GM21526 (cell line): ENCODE measurements around the gene ZNF316.
"Not testable (repeated sequence)": the region's sequence is repeated elsewhere in the genome, so short reads cannot be mapped to it uniquely, and the experiment has no call there.

Source experiments
- ATAC-seq: cut with Tn5 transposase; IDR thresholded peaks from one replicate; pipeline ENCODE4 v1.9.1; 2021; ENCODE audit warnings: moderate library complexity; ENCODE audit not compliant: unreplicated experiment, low FRiP score

Gene ZNF316

DNA sequence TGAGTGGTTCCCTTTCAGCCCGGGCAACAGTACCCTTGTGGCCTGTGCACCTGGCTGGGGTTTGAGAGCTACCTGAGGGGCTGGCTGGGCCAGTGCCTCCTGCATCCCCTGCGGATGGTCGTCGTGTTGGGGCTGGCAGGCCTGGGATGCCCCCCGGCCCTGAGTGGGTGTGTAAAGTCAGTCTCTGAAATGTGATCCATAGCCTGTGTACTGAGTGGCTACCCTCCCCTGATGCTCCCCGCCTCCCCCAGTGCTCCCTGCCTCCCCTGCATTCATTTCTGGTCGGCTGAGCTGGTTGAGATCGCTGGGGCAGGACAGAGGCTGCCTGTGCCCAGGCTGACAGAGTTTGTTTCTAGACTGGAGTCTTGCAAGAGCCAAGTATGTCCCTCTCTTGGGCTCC lies 9.3 kb downstream of the ZNF316 start:
- no peak for ATAC-seq

DNA sequence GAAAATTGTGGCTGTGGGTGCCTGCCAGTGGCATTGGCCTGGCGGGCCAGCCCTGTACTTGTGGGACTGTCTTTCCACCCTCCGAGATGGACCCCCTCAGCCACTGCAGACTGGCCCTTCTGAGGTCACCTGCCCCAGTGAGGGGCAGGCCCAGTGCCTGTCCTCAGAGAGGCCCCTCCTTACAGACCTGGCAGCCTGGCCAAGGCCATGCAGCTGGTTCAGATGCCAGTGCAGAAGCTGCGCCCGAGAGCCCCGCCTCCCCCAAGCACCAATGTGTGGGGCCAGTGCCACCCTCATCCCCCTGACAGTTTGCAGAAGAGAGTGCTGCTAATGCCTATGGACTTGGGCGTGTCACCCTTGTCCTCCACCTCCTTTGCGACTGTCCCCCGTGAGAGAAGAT lies 10.0 kb downstream of the ZNF316 start:
- ATAC-seq: no peak

DNA sequence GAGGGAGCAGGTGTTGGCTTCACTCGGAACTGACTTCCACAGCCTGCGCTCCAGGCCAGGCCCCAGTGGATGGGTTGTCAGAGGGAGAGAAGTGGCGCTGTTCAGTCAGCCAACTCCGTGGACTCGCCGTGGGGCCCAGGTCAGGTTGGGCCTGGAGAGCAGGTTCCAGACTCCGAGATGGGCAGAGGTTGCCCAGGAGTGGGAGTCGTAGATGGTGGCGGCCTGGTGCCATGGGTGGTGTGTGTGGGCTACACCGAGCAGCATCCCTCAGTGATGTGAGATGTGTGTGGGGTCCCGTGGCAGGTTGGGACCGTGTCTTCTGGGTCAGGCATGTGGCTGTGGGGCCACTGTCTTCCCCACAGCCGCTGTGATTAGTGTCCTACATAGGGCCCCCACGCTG lies 10.4 kb downstream of the ZNF316 start:
- ATAC-seq: no peak

DNA sequence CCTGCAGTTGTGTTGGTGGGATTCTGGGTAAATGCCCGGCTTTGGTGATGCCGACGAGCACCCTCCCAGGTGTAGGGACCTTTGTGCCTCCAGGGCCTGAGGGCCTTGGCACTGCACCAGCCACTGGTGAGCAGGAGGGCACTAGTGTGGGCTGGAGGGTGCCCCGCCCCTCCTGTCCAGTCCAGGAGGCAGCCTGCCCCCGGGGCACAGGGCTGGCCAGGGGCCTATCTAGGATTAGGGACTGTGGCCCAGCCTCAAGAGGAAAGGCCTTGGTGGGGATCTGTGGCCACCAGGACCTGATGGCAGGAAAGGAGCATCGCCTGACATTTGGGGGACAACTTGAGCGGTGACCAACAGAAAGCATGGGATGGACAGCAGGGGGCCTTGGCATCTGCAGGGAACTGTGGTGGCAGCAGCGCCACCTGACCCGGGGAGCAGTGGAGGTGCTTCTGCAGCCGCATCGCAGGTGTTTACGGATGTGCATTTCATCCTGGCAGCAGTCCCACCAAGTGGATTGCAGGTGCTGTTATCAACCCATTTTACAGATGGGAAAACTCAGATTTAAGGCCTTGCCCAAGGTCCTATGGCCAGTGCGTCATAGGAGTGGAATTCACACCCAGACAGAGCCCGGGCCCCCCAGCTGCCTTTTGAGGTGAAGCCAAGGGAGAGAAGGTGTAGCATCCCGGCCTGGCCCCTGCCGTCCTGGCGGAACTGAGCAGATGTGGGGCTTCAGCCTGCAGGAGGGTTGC lies 11.1 kb downstream of the ZNF316 start:
- no peak for ATAC-seq

DNA sequence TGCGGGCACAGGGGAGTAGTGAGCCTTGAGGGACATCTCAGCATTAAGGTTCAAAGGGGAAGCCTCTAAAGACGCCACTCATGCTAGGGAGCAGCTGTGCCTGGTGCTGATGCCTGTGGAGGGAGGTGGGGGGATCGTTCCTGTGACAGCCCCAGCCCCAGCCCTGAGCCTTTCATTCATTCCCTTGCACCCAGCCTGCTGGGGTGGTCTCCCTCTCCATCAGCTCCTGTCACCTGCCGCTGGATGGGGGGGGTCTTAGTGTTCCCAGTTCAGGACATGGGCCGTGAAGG lies 11.6 kb downstream of the ZNF316 start:
- no peak for ATAC-seq

DNA sequence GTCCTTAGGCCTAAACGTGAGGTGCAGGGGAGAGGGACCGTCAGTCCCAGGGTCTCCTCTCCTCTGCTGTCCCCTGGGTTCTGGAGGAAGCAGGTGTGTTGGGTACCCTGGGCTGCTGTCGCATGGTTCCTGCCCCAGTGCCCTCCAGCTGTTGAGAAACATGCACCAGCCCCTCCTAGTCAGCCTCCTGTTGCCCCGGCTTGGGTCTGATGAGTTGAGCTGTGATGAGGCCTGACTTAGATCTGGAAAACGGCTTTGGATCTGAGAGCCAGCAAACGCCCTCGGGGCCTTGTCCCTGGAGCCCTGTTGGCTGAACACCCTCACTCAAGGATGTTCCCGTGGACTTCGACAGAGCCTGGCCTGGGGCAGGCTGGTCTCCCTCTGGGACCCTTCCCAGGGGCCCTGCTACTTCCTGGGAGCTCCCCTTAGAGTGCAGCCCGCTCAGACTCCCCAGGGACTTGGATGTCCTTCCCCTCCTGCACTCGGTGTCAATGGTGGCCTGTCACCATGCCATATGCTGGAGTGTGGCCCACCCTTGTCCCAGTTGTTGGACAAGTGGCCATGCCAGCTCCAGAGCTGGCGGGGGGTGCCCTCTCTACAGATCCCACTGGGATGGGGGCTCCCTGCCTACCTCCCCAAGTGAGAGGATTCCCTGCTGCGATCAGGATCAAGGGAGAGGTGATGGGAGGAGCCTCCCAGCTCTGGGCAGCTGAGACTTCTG lies 12.3 kb downstream of the ZNF316 start:
- no peak for ATAC-seq

DNA sequence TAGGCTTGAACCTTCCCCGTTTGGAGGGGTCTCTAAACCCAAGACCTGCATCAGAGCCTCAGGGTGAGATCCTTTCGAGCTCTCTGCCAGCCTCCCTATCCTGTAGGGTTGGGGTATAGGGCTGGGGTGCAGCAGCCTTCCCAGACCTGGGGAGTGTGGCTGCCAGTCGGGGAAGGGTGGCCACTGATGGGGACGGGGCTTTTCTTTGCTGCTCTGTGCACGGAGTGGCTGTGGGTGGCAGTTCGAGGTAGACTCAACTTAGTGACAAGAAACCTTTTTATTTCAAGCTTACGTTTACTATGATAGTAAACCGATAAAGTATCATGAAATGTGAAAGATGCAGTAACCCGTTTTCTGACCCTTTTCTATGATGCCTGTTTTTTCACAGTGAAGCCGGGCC lies 13.0 kb downstream of the ZNF316 start:
- ATAC-seq: no peak

DNA sequence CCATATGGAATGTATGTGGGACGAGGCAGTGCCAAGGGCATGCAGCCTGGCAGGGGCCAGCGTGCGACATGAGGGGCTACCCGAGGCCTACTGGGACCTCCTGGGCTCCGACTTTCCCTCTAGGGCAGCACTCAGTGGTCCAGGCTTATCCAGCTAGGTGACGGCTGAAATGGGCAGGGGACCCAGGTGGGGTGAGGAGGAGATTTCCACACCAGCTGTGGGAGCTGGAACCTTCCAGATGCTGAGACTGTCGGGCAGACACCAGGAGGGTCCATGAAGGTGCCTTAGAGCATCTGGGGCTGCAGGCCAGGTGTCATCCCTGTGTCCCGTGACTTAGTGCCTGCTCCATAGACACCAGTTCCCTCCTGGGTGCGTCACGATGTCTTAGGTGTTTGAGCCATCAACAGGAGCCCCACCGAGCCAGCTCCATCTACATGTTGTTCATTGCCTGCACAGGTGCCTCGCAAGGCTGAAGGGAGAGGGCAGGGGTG lies 13.4 kb downstream of the ZNF316 start:
- no peak for ATAC-seq

DNA sequence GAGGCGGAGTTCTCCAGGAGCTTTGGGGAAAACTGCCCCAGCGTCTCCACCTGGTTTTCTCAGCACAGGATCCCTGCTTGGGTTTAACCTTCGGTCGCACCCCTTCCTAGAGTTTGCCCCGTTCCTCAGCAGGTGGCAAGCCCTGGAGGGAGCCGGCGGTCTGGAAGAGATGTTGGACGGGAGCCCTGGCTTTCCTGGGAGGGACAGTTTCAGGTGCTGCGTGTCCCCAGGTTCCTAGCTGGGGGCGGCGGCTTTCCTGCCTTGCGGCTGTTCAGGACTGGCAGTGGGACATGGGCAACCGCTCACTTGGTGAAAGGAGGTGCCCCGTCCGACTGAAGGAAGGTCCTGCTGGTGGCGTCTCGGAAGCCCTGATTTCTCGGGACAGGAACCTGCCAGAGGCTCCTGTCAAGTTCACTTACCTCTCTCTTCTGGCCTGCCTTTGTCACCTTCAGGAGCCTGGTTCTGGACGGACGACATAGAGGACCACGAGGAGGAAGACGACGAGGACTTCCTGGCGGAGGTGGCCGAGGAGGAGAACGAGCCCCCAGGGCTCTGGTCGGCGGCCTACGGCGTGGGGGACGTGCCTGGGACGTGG lies 14.8 kb downstream of the ZNF316 start:
- no peak for ATAC-seq

DNA sequence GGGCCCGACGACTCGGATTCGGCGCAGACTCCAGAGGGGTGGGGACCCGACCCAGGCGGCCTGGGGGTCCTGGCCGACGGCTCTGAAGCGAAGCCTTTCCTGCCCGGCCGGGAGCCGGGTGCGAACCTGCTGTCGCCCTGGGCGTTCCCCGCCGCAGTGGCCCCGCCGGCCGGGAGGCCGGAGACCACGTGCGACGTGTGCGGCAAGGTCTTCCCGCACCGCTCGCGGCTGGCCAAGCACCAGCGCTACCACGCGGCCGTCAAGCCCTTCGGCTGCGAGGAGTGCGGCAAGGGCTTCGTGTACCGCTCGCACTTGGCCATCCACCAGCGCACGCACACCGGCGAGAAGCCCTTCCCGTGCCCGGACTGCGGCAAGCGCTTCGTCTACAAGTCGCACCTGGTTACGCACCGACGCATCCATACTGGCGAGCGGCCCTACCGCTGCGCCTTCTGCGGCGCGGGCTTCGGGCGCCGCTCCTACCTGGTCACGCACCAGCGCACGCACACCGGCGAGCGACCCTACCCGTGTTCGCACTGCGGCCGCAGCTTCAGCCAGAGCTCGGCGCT lies 15.4 kb downstream of the ZNF316 start:
- ATAC-seq: no peak

DNA sequence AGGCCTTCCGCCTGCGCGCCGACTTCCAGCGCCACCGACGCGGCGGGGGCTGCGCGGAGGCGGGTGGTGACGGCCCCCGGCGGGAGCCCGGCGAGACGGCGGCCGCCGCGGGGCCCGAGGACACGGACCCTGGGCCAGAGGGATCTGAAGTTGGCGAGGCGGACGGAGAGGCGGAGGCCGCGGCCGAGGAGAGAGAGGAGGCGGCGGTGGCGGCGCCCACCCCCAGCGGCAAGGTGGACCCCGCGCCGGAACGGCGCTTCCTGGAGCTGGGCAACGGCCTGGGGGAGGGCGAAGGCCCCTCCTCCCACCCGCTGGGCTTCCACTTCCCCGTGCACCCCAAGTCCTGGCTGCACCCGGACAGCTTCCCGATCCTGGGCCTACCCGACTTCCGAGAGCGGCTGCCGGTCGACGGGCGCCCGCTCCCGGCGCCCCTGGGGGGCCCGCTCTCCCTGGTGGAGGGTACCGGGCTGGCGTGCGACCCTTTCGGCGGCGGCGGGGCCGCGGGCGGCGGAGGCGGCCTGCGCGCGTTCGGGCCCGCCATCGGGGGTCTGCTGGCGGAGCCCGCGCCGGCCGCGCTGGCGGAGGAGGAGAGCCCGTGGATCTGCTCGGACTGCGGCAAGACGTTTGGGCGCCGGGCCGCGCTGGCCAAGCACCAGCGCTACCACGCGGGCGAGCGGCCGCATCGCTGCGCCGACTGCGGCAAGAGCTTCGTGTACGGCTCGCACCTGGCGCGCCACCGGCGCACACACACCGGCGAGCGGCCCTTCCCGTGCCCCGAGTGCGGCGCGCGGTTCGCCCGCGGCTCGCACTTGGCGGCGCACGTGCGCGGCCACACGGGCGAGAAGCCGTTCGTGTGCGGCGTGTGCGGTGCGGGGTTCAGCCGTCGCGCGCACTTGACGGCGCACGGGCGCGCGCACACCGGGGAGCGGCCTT lies 16.2 kb downstream of the ZNF316 start:
- ATAC-seq: no peak

DNA sequence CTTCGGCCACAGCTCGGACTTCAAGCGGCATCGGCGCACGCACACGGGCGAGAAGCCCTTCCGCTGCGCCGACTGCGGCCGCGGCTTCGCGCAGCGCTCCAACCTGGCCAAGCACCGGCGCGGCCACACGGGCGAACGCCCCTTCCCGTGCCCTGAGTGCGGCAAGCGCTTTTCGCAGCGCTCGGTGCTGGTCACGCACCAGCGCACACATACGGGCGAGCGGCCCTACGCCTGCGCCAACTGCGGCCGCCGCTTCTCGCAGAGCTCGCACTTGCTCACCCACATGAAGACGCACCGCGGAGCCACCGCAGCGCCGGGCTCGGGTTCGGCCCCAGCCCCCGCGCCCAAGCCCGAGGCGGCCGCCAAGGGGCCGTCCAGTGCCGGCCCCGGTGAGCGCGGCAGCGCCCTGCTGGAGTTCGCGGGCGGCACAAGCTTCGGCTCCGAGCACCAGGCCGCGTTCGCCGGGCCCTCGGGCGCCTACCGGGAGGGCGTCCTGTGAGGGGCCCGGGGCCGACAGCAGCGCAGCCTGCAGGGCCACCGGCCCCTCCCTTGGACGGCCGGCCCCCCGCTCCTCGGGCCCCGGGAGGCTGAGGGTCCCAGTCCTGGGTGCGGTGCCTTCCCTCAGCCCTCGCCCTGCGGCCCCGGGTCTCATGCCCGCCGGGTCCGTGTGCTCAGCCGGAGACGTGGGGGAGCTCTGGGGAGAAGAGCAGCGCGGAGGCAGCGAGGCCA lies 17.2 kb downstream of the ZNF316 start:
- no peak for ATAC-seq

DNA sequence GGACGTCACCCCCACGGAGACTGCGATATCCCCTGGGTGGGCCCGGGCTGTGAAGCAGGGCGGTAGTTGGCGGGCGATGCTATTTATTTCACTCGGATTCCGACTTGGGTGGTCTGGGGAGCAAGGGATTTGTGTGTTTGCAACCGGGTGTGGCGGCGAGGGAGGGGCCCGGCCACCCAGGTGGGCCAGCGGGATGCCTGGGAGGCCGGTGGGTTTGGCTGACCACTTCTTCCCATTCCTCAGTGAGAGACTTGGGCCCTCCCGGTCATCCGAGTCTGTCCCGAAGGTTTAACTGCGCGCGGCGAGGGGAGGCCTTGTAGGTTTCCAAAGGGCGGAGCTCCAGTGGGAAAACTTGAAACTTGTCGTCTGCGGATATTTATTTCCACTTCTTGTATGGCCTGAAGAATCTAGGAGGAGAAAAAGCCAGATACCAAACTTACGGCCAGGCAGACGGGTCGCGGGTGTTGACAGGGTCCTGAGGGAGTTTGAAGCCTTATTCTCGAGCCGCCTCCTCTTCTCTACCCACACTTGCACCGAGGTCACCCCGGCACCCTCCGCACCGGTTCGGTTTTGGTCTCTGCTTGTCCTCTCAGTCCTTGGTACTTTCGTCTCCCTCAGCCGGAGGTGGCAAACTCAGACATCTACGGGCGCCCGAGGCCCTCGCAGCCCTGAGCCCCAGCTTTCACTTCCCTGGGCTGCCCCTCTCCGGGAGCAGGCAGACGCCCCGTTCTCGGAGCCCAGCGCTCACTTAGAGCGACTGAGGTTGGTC lies 17.9 kb downstream of the ZNF316 start:
- ATAC-seq: no peak

DNA sequence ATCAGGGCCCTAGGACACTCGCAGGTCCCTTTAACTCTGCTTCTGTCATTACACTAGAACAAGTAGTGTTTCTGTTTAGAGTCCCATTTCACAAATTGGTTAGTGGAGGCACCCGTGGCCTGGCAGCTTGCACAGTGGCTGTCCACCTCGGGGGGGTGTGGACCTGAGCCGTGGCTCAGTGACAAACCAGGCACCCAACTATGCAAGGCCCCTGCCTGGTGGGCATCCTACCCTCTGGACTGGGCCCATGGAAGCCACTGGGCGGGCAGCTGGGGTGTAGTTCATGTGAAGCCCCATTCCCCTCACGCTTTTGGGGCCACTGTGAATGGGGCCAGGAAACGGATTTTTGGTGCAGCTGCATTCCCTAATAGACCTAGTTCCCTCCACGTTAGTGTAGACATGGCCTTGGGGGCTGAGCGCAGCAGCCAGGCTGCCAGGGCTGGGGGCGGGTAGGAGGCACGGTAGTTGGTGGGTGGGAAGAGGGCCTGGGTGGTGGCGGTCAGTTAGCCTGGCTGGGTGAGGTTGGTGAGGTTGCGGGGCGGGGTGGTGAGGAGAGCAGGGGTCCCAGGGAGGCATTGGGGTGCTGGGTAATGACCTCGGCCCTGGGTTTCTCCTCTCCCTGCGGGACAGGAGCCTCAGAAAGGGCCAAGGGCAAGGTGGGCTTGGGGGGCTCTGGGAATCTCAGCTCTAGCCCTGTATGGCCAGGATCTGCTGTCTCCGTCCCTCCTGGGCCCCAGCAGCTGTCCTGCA lies 18.7 kb downstream of the ZNF316 start:
- ATAC-seq: no peak

DNA sequence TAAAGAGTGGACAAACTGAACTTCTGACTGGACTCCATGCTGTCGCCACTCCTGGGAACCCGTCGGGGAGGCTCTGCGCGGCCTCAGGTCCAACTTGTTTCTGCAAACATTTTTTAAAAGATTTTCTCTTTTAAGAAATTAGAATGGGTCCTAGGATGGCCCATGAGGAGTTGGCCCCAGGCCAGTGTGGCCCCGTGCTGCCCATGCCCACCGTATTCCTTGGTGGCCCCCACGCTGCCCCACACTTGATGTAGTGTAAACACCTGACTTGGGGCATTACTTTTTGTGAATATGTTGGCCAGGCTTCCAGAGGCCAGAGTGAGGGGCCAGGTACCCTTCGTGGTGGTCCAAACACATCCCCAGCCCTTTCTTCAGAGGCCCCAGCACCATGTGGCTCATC lies 19.3 kb downstream of the ZNF316 start:
- no peak for ATAC-seq

DNA sequence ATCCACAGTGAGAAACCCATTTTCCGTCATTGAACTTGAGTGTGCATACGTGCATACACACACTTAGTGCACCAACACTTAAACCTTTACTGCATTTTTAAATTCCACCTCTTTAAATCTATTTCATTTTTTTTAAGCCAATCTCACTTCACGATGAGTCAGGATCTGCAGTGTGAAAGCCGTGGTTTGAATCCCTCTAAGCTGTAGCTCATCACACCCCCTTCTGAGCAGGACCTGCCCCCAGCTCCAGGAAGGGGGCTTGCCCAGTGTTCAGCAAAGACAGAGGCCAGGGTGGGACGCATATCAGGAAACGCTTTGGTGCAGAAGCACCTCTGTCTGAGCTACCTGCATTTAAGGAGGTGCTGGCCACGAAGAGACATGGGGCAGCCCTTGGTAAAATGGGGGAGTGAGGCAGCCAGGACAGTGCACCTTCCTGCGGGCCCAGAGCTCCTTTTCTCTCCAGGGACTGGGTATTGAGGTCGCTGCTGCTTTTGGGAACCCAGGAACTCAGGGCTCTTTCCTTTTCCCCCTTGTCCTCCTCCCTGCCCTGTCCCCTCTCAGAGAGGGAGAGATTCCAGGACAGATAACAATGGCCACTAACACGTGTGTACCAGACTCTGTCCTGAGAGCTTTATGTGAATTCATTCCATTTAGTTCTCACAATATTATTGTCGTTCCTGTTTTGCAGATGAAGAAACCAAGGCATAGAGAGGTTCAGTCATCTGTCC lies 21.7 kb downstream of the ZNF316 start:
- no peak for ATAC-seq

DNA sequence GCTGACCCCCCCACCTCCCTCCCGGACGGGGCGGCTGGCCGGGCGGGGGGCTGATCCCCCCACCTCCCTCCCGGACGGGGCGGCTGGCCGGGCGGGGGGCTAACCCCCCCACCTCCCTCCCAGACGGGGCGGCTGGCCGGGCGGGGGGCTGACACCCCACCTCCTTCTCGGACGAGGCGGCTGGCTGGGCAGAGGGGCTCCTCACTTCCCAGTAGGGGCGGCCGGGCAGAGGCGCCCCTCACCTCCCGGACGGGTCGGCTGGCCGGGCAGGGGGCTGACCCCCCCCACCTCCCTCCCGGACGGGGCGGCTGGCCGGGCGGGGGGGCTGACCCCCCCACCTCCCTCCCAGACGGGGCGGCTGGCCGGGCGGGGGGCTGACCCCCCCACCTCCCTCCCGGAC lies 33.7 kb downstream of the ZNF316 start:
- not testable (repeated sequence) for ATAC-seq
